GM23338 (cell line): ENCODE measurements around the gene LRRC3B. TPM values are rescaled to one million over a fixed set of nuclear protein-coding genes. Genes with fewer than 3 reads are reported as not detected.

ENCODE experiments used
- ATAC-seq: fragments of 200-7000 bp; cut with Tn5 transposase; 3 replicates; pipeline ENCODE4 v1.9.1; 2020
- DNase-seq: peaks from one replicate; pipeline ENCODE4 v3.0.0-alpha.2; 2015; ENCODE audit warnings: low spot score
- H2AFZ ChIP-seq: fragments of 200-600 bp; sonication (generic); 2 replicates; pipeline ENCODE4 v1.8.0; 2016; ENCODE audit warnings: antibody characterized with exemption, mild to moderate bottlenecking, moderate library complexity
- H3F3A ChIP-seq: fragments of 200-600 bp; sonication (generic); replicated peaks from 2 replicates; pipeline ENCODE4 v1.8.0; 2017; ENCODE audit warnings: antibody characterized with exemption, mixed run types, low read depth
- H3K27ac ChIP-seq: fragments of 200-600 bp; sonication (generic); 2 replicates; pipeline ENCODE4 v1.6.1; 2016; ENCODE audit warnings: low read depth
- H3K27me3 ChIP-seq: fragments of 200-600 bp; sonication (generic); 2 replicates; pipeline ENCODE4 v1.8.0; 2016; ENCODE audit warnings: mild to moderate bottlenecking, mixed run types, moderate library complexity; ENCODE audit not compliant: insufficient read depth
- H3K36me3 ChIP-seq: fragments of 200-600 bp; sonication (generic); 2 replicates; pipeline ENCODE4 v1.8.0; 2016; ENCODE audit warnings: mild to moderate bottlenecking; ENCODE audit not compliant: insufficient read depth
- H3K4me1 ChIP-seq: fragments of 200-600 bp; sonication (generic); 2 replicates; pipeline ENCODE4 v1.8.0; 2016; ENCODE audit warnings: mild to moderate bottlenecking, moderate library complexity; ENCODE audit not compliant: insufficient read depth
- H3K4me2 ChIP-seq: fragments of 200-600 bp; sonication (generic); 2 replicates; pipeline ENCODE4 v1.7.1; 2017; ENCODE audit warnings: mixed run types
- H3K4me3 ChIP-seq: fragments of 200-600 bp; sonication (generic); 2 replicates; pipeline ENCODE4 v1.6.1; 2016; ENCODE audit warnings: mixed run types
- H3K79me2 ChIP-seq: fragments of 200-600 bp; sonication (generic); replicated peaks from 2 replicates; pipeline ENCODE4 v1.8.0; 2017; ENCODE audit warnings: mild to moderate bottlenecking; ENCODE audit not compliant: insufficient read depth
- H3K9me2 ChIP-seq: fragments of 200-600 bp; sonication (generic); 2 replicates; pipeline ENCODE4 v1.8.0; 2017; ENCODE audit not compliant: insufficient read depth
- H4K20me1 ChIP-seq: fragments of 200-600 bp; sonication (generic); replicated peaks from 2 replicates; pipeline ENCODE4 v1.8.0; 2017; ENCODE audit warnings: mild to moderate bottlenecking; ENCODE audit not compliant: insufficient read depth
- H3K27ac Mint-ChIP-seq: 2 replicates; pipeline ENCODE4 v1.8.0; 2020; ENCODE audit warnings: inconsistent platforms, mild to moderate bottlenecking, moderate library complexity, mixed read lengths
- H3K27me3 Mint-ChIP-seq: 3 replicates; pipeline ENCODE4 v1.8.0; 2022; ENCODE audit warnings: low read depth, mild to moderate bottlenecking, moderate library complexity, mixed read lengths, inconsistent platforms; ENCODE audit not compliant: insufficient read depth, poor library complexity
- H3K36me3 Mint-ChIP-seq: 3 replicates; pipeline ENCODE4 v1.8.0; 2021; ENCODE audit warnings: low read depth, mild to moderate bottlenecking, inconsistent platforms, moderate library complexity, mixed read lengths
- H3K4me1 Mint-ChIP-seq: 3 replicates; pipeline ENCODE4 v1.8.0; 2020; ENCODE audit warnings: mild to moderate bottlenecking, inconsistent platforms, mixed read lengths
- H3K4me3 Mint-ChIP-seq: 3 replicates; pipeline ENCODE4 v1.8.0; 2021; ENCODE audit warnings: moderate library complexity, mild to moderate bottlenecking, inconsistent platforms, mixed read lengths
- H3K9me3 Mint-ChIP-seq: 3 replicates; pipeline ENCODE4 v1.8.0; 2020; ENCODE audit warnings: moderate library complexity, mild to moderate bottlenecking, inconsistent platforms, mixed read lengths
- EZH2 ChIP-seq: fragments of 200-600 bp; sonication (generic); IDR thresholded peaks from one replicate; pipeline ENCODE4 v1.8.0; 2017; ENCODE audit warnings: antibody characterized with exemption, mild to moderate bottlenecking, low read depth; ENCODE audit not compliant: unreplicated experiment
- JUNB ChIP-seq: IDR thresholded peaks from one replicate; pipeline ENCODE4 v1.6.1; 2016; ENCODE audit warnings: antibody characterized with exemption; ENCODE audit not compliant: unreplicated experiment
- NANOG ChIP-seq: IDR thresholded peaks from 2 replicates; pipeline ENCODE4 v1.6.1; 2016; ENCODE audit warnings: antibody characterized with exemption, borderline replicate concordance
- POLR2AphosphoS5 ChIP-seq: IDR thresholded peaks from 2 replicates; pipeline ENCODE4 v1.6.1; 2016; ENCODE audit warnings: antibody characterized with exemption, low read depth
- ZNF114 ChIP-seq: fragments of 250-450 bp; sonication (Bioruptor Pico); IDR thresholded peaks from 2 replicates; pipeline ENCODE4 v1.5.0; 2020; ENCODE audit warnings: mild to moderate bottlenecking, moderate library complexity
- ZNF331 ChIP-seq: fragments of 250-450 bp; sonication (Bioruptor Pico); IDR thresholded peaks from 2 replicates; pipeline ENCODE4 v1.5.0; 2020; ENCODE audit warnings: low read depth, mild to moderate bottlenecking, moderate library complexity
- polyA plus RNA-seq: library from polyadenylated mRNA; unstranded; fragments of >200 nt; fragmentation: Nextera tagmentation; extraction: Ambion mirVana; gene quantifications from 2 replicates; pipeline ENCODE4 v1.2.1, GENCODE V29; 2016
- total RNA-seq: library from RNA; depleted of rRNA; stranded (reverse); fragments of >200 nt; shearing (Covaris generic); gene quantifications from 2 replicates; pipeline ENCODE4 v1.2.3, GENCODE V29; 2014
- TF ChIP-seq, protein P1 (sequence below): IDR thresholded peaks from one replicate; pipeline ENCODE4 v1.6.1; 2018; ENCODE audit warnings: antibody characterized with exemption; ENCODE audit not compliant: unreplicated experiment
- TF ChIP-seq, protein P2 (sequence below): IDR thresholded peaks from 2 replicates; pipeline ENCODE4 v1.6.1; 2016; ENCODE audit warnings: antibody characterized with exemption
- TF ChIP-seq, protein P3 (sequence below), 2 experiments: fragments of 200-600 bp in 1 of 2; sonication (generic) in 1 of 2; conservative IDR thresholded peaks; 2 replicates each; pipeline versions ENCODE4 v1.5.1 to v1.6.1; 2016 to 2017; ENCODE audit warnings: antibody characterized with exemption in 2 of 2, low read depth in 2 of 2, mild to moderate bottlenecking in 2 of 2, moderate library complexity in 1 of 2

The LRRC3B gene
- total and polyA plus RNA-seq, 2 experiments from 2014 or later, result 7.1 to 13.2 TPM

DNA sequence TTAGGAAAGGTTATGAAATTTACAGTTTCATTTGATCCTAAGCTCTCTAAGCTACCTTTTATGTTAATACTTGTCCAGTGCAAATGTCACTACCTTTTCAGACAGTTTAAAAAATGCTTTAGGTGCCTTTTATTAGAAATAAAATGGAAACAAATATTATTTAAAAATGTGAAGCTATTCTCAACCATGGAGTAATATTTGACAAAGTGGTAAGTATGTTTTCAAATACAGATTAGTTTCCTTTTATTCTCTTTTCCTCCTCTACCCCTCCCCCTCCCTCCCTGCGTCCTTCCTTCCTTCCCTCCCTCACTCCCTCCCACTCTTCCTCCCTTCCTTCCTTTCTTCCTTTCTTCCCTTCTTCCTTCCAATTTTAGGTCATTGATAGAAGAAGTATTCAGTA is 6.3 kb downstream of the LRRC3B start:
- no peak overlapping the region for H3K4me2 ChIP-seq
- no peak overlapping the region for H3K4me3 ChIP-seq
- H3F3A ChIP-seq, result no peaks in the 10 kb centered on the region
- Mint-ChIP-seq H3K36me3 (no peaks in the 10 kb centered on the region), H3K27me3 (peaks cover 55% of the 10 kb centered on the region), H3K4me3 (no peak overlapping the region), H3K27ac (no peak overlapping the region), H3K9me3 (no peaks in the 10 kb centered on the region), H3K4me1 (peaks cover 20% of the 10 kb centered on the region)
- no peak for ATAC-seq
- H3K9me2 ChIP-seq, result no peaks in the 10 kb centered on the region
- H3K79me2 ChIP-seq, result peaks cover 28% of the 10 kb centered on the region
- H3K4me1 ChIP-seq, result peaks cover 37% of the 10 kb centered on the region
- H3K27me3 ChIP-seq, result peaks cover 91% of the 10 kb centered on the region
- TF ChIP-seq, protein P1, sequence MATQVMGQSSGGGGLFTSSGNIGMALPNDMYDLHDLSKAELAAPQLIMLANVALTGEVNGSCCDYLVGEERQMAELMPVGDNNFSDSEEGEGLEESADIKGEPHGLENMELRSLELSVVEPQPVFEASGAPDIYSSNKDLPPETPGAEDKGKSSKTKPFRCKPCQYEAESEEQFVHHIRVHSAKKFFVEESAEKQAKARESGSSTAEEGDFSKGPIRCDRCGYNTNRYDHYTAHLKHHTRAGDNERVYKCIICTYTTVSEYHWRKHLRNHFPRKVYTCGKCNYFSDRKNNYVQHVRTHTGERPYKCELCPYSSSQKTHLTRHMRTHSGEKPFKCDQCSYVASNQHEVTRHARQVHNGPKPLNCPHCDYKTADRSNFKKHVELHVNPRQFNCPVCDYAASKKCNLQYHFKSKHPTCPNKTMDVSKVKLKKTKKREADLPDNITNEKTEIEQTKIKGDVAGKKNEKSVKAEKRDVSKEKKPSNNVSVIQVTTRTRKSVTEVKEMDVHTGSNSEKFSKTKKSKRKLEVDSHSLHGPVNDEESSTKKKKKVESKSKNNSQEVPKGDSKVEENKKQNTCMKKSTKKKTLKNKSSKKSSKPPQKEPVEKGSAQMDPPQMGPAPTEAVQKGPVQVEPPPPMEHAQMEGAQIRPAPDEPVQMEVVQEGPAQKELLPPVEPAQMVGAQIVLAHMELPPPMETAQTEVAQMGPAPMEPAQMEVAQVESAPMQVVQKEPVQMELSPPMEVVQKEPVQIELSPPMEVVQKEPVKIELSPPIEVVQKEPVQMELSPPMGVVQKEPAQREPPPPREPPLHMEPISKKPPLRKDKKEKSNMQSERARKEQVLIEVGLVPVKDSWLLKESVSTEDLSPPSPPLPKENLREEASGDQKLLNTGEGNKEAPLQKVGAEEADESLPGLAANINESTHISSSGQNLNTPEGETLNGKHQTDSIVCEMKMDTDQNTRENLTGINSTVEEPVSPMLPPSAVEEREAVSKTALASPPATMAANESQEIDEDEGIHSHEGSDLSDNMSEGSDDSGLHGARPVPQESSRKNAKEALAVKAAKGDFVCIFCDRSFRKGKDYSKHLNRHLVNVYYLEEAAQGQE, result no peak
- no peak for TF ChIP-seq ZNF114
- TF ChIP-seq EZH2, result no peak
- no peak for TF ChIP-seq NANOG
- TF ChIP-seq, protein P2, sequence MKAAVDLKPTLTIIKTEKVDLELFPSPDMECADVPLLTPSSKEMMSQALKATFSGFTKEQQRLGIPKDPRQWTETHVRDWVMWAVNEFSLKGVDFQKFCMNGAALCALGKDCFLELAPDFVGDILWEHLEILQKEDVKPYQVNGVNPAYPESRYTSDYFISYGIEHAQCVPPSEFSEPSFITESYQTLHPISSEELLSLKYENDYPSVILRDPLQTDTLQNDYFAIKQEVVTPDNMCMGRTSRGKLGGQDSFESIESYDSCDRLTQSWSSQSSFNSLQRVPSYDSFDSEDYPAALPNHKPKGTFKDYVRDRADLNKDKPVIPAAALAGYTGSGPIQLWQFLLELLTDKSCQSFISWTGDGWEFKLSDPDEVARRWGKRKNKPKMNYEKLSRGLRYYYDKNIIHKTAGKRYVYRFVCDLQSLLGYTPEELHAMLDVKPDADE, result no peak
- no peak for TF ChIP-seq POLR2AphosphoS5
- TF ChIP-seq JUNB, result no peak
- H4K20me1 ChIP-seq, result peaks cover 15% of the 10 kb centered on the region; the same call in 1 of the 2 replicates
- no peak overlapping the region for H2AFZ ChIP-seq
- H3K36me3 ChIP-seq, result no peaks in the 10 kb centered on the region
- DNase-seq, result no peak
- H3K27ac ChIP-seq, result no peak overlapping the region

DNA sequence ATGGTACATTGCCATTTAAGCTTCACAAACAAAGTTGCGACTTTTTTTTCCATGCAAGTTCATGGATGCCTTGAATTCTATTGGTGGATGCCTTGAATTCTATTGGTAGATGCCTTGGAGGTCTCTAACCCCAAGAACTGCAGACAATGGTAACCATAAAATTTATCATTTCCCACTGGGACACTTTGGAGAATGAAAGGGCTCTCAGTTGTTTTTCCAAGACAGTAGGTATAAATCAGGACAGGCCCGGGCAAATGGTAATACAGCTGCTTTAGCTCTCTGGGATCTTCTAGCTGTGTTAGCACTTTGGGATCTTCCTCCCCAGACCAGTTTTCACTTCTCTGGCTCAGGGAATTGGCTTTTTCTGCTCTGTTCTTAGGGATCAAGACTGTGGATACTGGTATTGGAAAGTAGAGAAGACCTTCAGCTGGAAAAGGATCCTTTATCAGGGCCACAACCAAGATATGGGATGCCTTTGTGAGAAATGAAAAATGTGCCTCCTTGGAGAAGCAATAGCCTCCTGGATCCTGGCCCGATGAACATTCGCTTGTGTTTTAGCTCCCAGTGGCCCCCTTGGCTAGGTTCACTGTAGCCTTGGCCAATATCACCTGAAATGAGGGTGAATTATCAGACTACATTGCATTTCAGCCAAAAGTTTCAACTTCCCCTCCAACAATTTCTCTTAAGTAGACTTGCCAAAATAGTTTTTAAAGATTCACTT is 8.3 kb downstream of the LRRC3B start:
- H3K4me3 ChIP-seq, result no peak overlapping the region
- Mint-ChIP-seq H3K4me3 (no peak overlapping the region), H3K9me3 (no peaks in the 10 kb centered on the region), H3K36me3 (no peaks in the 10 kb centered on the region), H3K4me1 (peaks cover 8% of the 10 kb centered on the region), H3K27ac (no peak overlapping the region), H3K27me3 (peaks cover 42% of the 10 kb centered on the region)
- no peak overlapping the region for H2AFZ ChIP-seq
- H3K9me2 ChIP-seq, result no peaks in the 10 kb centered on the region
- no peak overlapping the region for H3K4me2 ChIP-seq
- H3K4me1 ChIP-seq, result peaks cover 25% of the 10 kb centered on the region
- peaks cover 19% of the 10 kb centered on the region for H3K79me2 ChIP-seq
- peak; percentile 49; the same call in 1 of the 3 replicates for ATAC-seq
- peak; percentile 15 for DNase-seq
- H3K36me3 ChIP-seq, result no peaks in the 10 kb centered on the region
- H3K27ac ChIP-seq, result no peak overlapping the region
- H4K20me1 ChIP-seq, result peaks cover 15% of the 10 kb centered on the region; the same call in 1 of the 2 replicates
- peaks cover 72% of the 10 kb centered on the region for H3K27me3 ChIP-seq
- no peaks in the 10 kb centered on the region for H3F3A ChIP-seq
- TF ChIP-seq ZNF331 (CRISPR knock-in tag), result no peak
- TF ChIP-seq, protein P3, sequence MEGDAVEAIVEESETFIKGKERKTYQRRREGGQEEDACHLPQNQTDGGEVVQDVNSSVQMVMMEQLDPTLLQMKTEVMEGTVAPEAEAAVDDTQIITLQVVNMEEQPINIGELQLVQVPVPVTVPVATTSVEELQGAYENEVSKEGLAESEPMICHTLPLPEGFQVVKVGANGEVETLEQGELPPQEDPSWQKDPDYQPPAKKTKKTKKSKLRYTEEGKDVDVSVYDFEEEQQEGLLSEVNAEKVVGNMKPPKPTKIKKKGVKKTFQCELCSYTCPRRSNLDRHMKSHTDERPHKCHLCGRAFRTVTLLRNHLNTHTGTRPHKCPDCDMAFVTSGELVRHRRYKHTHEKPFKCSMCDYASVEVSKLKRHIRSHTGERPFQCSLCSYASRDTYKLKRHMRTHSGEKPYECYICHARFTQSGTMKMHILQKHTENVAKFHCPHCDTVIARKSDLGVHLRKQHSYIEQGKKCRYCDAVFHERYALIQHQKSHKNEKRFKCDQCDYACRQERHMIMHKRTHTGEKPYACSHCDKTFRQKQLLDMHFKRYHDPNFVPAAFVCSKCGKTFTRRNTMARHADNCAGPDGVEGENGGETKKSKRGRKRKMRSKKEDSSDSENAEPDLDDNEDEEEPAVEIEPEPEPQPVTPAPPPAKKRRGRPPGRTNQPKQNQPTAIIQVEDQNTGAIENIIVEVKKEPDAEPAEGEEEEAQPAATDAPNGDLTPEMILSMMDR (conservative IDR thresholded peaks at IDR 0.05; ENCODE audit: low read depth in 2 of 2), result no peak
